ENCODE measurements around the gene C16orf96.

GRCh38 chr16:4519274-4520058 is 36.7 kb upstream of the C16orf96 start:
- TF ChIP-seq CTCF (IDR thresholded peaks at IDR 0.05; ENCODE audit: low read depth, low read length) (no peak), EZH2phosphoT487 (IDR thresholded peaks at IDR 0.05; ENCODE audit: low read depth) (no peak)
